HepG2 (cell line): ENCODE measurements around the gene IFIH1. TPM values are rescaled to one million over a fixed set of nuclear protein-coding genes. Genes with fewer than 3 reads are reported as not detected.

Source experiments
- ATAC-seq: fragments of 200-7000 bp; cut with Tn5 transposase; 3 replicates; pipeline ENCODE4 v1.9.1; 2020; ENCODE audit warnings: mild to moderate bottlenecking, moderate library complexity
- BruUV-seq: library from RNA; stranded (reverse); fragments of 400-500 nt; replicated peaks from 2 replicates; lab custom pipeline; 2021; lab: Mats Ljungman, UMichigan
- CTCF ChIA-PET: fragments of 300-600 bp; formaldehyde crosslinking; extraction: SDS; loops from one replicate; lab custom pipeline; 2021; ENCODE audit warnings: low total read pairs, inconsistent platforms, low intra/inter-chr PET ratio; lab: Yijun Ruan, JAX
- POLR2A ChIA-PET: fragments of 350-600 bp; sonication (Branson Sonifier 250); formaldehyde crosslinking; loops from one replicate; lab custom pipeline; 2020; ENCODE audit warnings: antibody characterized with exemption, inconsistent platforms; lab: Yijun Ruan, JAX
- DNase-seq: peaks from one replicate; pipeline ENCODE4 v3.0.0-alpha.2; 2015; ENCODE audit warnings: low spot score
- FAIRE-seq: peaks from 3 replicates; lab custom pipeline; 2011; peaks lifted over from hg19 to GRCh38; lab: Jason Lieb, UNC
- H2AFZ ChIP-seq: one replicate; pipeline ENCODE4 v1.6.1; 2011; ENCODE audit warnings: low read length, inconsistent platforms
- H3K27ac ChIP-seq: fragments of 300-600 bp; 3 replicates; pipeline ENCODE4 v1.8.0; 2011; ENCODE audit warnings: mixed run types, mild to moderate bottlenecking, mixed read lengths, low read length, inconsistent platforms; ENCODE audit not compliant: insufficient read depth; ENCODE audit errors: extremely low read length
- H3K27me3 ChIP-seq, 2 experiments: fragments of 200-600 bp in 1 of 2; 2 replicates in 1 of 2; 3 replicates in 1 of 2; pipeline versions ENCODE4 v1.6.0 to v1.8.0; 2011; ENCODE audit warnings: low read length in 2 of 2, mild to moderate bottlenecking in 2 of 2, moderate library complexity in 2 of 2, inconsistent platforms in 1 of 2; ENCODE audit not compliant: insufficient read depth in 2 of 2, control insufficient read depth in 1 of 2
- H3K36me3 ChIP-seq, 2 experiments: fragments of 200-600 bp in 1 of 2; replicated peaks in 1 of 2; 2 replicates in 1 of 2; 3 replicates in 1 of 2; pipeline versions ENCODE4 v1.5.1 to v1.8.0; 2011; ENCODE audit warnings: low read length in 2 of 2, inconsistent platforms in 1 of 2; ENCODE audit not compliant: insufficient read depth in 2 of 2, control insufficient read depth in 1 of 2
- H3K4me1 ChIP-seq: 2 replicates; pipeline ENCODE4 v1.5.1; 2012; ENCODE audit warnings: low read length, inconsistent platforms; ENCODE audit not compliant: insufficient read depth
- H3K4me2 ChIP-seq: 2 replicates; pipeline ENCODE4 v1.6.0; 2011; ENCODE audit warnings: low read depth, low read length, inconsistent platforms
- H3K4me3 ChIP-seq, 3 experiments: fragments of 200-600 bp in 1 of 3; sonication (generic), shearing (Covaris generic) in 1 of 3; replicated peaks in 1 of 3; 2 replicates each; pipeline ENCODE4 v1.5.1; 2011 to 2016; ENCODE audit warnings: low read length in 3 of 3, inconsistent platforms in 2 of 3, low read depth in 2 of 3, mild to moderate bottlenecking in 2 of 3, control low read depth in 1 of 3, mixed read lengths in 1 of 3; ENCODE audit not compliant: insufficient read depth in 1 of 3
- H3K79me2 ChIP-seq: one replicate; pipeline ENCODE4 v1.6.1; 2011; ENCODE audit warnings: low read length, inconsistent platforms; ENCODE audit not compliant: insufficient read depth
- H3K9ac ChIP-seq: 2 replicates; pipeline ENCODE4 v1.6.0; 2011; ENCODE audit warnings: mild to moderate bottlenecking, low read depth, low read length, inconsistent platforms; ENCODE audit not compliant: insufficient read depth
- H3K9me3 ChIP-seq: 2 replicates; pipeline ENCODE4 v1.5.1; 2012; ENCODE audit warnings: mild to moderate bottlenecking, low read length
- H4K20me1 ChIP-seq: 2 replicates; pipeline ENCODE4 v1.6.0; 2011; ENCODE audit warnings: inconsistent platforms, mild to moderate bottlenecking, low read length, moderate library complexity; ENCODE audit not compliant: insufficient read depth
- ARID4A ChIP-seq: sonication (generic); formaldehyde crosslinking; IDR thresholded peaks from 2 replicates; pipeline ENCODE4 v1.5.0; 2020; ENCODE audit warnings: mild to moderate bottlenecking, missing genetic modification reagents, borderline replicate concordance
- ATM ChIP-seq: fragments of 450-650 bp; IDR thresholded peaks from 2 replicates; pipeline ENCODE4 v1.7.1; 2017; ENCODE audit warnings: mild to moderate bottlenecking, borderline replicate concordance
- CREBL2 ChIP-seq: sonication (generic); formaldehyde crosslinking; IDR thresholded peaks from 2 replicates; pipeline ENCODE4 v1.8.1; 2023; ENCODE audit warnings: missing genetic modification reagents, mild to moderate bottlenecking, borderline replicate concordance
- EEA1 ChIP-seq: sonication (generic); formaldehyde crosslinking; IDR thresholded peaks from 2 replicates; pipeline ENCODE4 v1.5.1; 2020; ENCODE audit warnings: mild to moderate bottlenecking, missing genetic modification reagents, borderline replicate concordance
- KMT2B ChIP-seq: IDR thresholded peaks from 2 replicates; pipeline ENCODE4 v1.6.1; 2016; ENCODE audit warnings: missing genetic modification reagents, missing compliant biosample characterization
- LBX2 ChIP-seq: sonication (generic); formaldehyde crosslinking; IDR thresholded peaks from 2 replicates; pipeline ENCODE4 v1.5.0; 2020; ENCODE audit warnings: missing genetic modification reagents, mild to moderate bottlenecking, borderline replicate concordance
- MATR3 ChIP-seq: sonication (generic); formaldehyde crosslinking; IDR thresholded peaks from 2 replicates; pipeline ENCODE4 v1.4.0; 2020; ENCODE audit warnings: missing genetic modification reagents
- RNF2 ChIP-seq: fragments of 450-650 bp; conservative IDR thresholded peaks from 2 replicates; pipeline ENCODE4 v1.6.1; 2016; ENCODE audit warnings: low read depth
- SNAPC2 ChIP-seq: sonication (generic); formaldehyde crosslinking; IDR thresholded peaks from 2 replicates; pipeline ENCODE4 v1.8.1; 2022; ENCODE audit warnings: mild to moderate bottlenecking, missing genetic modification reagents
- THRA ChIP-seq: sonication (generic); formaldehyde crosslinking; IDR thresholded peaks from 2 replicates; pipeline ENCODE4 v1.4.0; 2020; ENCODE audit warnings: missing genetic modification reagents, borderline replicate concordance
- U2AF2 ChIP-seq: fragments of 200-400 bp; formaldehyde crosslinking; IDR thresholded peaks from 2 replicates; pipeline ENCODE4 v1.6.1; 2017; ENCODE audit warnings: low read depth, mild to moderate bottlenecking, low read length
- ZMYM2 ChIP-seq: sonication (generic); formaldehyde crosslinking; IDR thresholded peaks from 2 replicates; pipeline ENCODE4 v1.8.0; 2022; ENCODE audit warnings: mild to moderate bottlenecking, missing genetic modification reagents
- ZNF124 ChIP-seq: sonication (generic); formaldehyde crosslinking; IDR thresholded peaks from 2 replicates; pipeline ENCODE4 v1.4.0; 2020; ENCODE audit warnings: missing genetic modification reagents
- ZNF224 ChIP-seq: sonication (generic); formaldehyde crosslinking; IDR thresholded peaks from 2 replicates; pipeline ENCODE4 v1.5.0; 2020; ENCODE audit warnings: mild to moderate bottlenecking, missing genetic modification reagents
- WGBS: methylation state at CpG from one replicate; pipeline ENCODE4 v1.1.6; 2017; ENCODE audit warnings: low lambda C conversion rate; 5-methylcytosine and 5-hydroxymethylcytosine counted together
- in situ Hi-C: cut with HindIII; loops from 2 replicates; pipeline ENCODE4 v1.10.0; 2017; ENCODE audit warnings: low pct_unique_long_range_greater_than_20kb; ENCODE audit not compliant: extremely low pct_ligation_motif_present
- intact Hi-C: fragments of 100-400 bp; cut with micrococcal nuclease; formaldehyde crosslinking; loops from one replicate; pipeline ENCODE4 v1.10.0; 2022; ENCODE audit not compliant: unreplicated experiment
- polyA plus RNA-seq, 8 experiments: library from polyadenylated mRNA; depleted of rRNA in 3 of 8; stranded (reverse) in 7 of 8; unstranded in 1 of 8; fragments of >200 nt; fragmentation: Illumina TruSeq in 4 of 8; extraction: Trizol in 4 of 8; gene quantifications; 2 replicates each; pipeline versions ENCODE4 v1.2.1 to v1.2.3, GENCODE V29; 2011 to 2016; ENCODE audit warnings: low read depth in 4 of 8, missing spikeins in 1 of 8, mixed read lengths in 1 of 8; ENCODE audit not compliant: insufficient read depth in 1 of 8
- total RNA-seq, 5 experiments: library from RNA; depleted of rRNA; stranded (reverse); fragments of >200 nt; fragmentation: Illumina TruSeq; extraction: Trizol; gene quantifications; 2 replicates each; pipeline ENCODE4 v1.2.3, GENCODE V29; 2016; ENCODE audit warnings: low read depth in 1 of 5

Gene IFIH1
- total and polyA plus RNA-seq, 2 of the 13 experiments (the other 11 are each of a cell fraction or from before 2014, with no cell fraction given), result 1.5 to 11.5 TPM

- H3K4me3 ChIP-seq, result no peak overlapping the region
- no peaks in the 10 kb centered on the region for H3K9me3 ChIP-seq
- BruUV-seq, result no TSS peak
- H3K27me3 ChIP-seq, result no peaks in the 10 kb centered on the region
- ChIA-PET POLR2A (no interaction called here), CTCF (no interaction called here)
- intact Hi-C loops, result no loop called here
- H3K9ac ChIP-seq, result no peak overlapping the region
- no peaks in the 10 kb centered on the region for H4K20me1 ChIP-seq
- no peak overlapping the region for H3K27ac ChIP-seq
- ATAC-seq (no peak), FAIRE-seq (no peak), DNase-seq (no peak)
- 95% methylated on average over 1 of the region's 1 CpG for WGBS
- TF ChIP-seq LBX2 (CRISPR knock-in tag) (no peak), RNF2 (no peak), U2AF2 (no peak)
- H2AFZ ChIP-seq, result no peak overlapping the region
- H3K4me1 ChIP-seq, result no peaks in the 10 kb centered on the region
- in situ Hi-C loops, result no loop called here
- H3K36me3 ChIP-seq, result no peaks in the 10 kb centered on the region
- no peaks in the 10 kb centered on the region for H3K79me2 ChIP-seq
- no peak overlapping the region for H3K4me2 ChIP-seq
Measured at GRCh38 chr2:162267996-162268395, 50.5 kb downstream of the IFIH1 start.

GRCh38 chr2:162267496-162267895 lies 51.0 kb downstream of the IFIH1 start:
- no peak overlapping the region for H3K27ac ChIP-seq
- FAIRE-seq (no peak), DNase-seq (no peak), ATAC-seq (no peak)
- intact Hi-C loops (no loop called here), in situ Hi-C loops (no loop called here)
- H4K20me1 ChIP-seq, result no peaks in the 10 kb centered on the region
- H3K4me3 ChIP-seq, result no peak overlapping the region
- H3K9me3 ChIP-seq, result no peaks in the 10 kb centered on the region
- no peak for TF ChIP-seq ATM
- no peak for TF ChIP-seq SNAPC2 (CRISPR knock-in tag)
- TF ChIP-seq ZNF224, result no peak
- no peak for TF ChIP-seq THRA (CRISPR knock-in tag)
- TF ChIP-seq ZNF124 (CRISPR knock-in tag), result no peak
- TF ChIP-seq EEA1 (CRISPR knock-in tag), result no peak
- TF ChIP-seq MATR3 (CRISPR knock-in tag), result no peak
- TF ChIP-seq ZMYM2, result no peak
- TF ChIP-seq KMT2B (CRISPR knock-in tag), result no peak
- TF ChIP-seq ARID4A (CRISPR knock-in tag), result no peak
- TF ChIP-seq CREBL2 (CRISPR knock-in tag), result no peak
- ChIA-PET CTCF (no interaction called here), POLR2A (no interaction called here)
- H3K4me2 ChIP-seq, result no peak overlapping the region
- H3K9ac ChIP-seq, result no peak overlapping the region
- 93% methylated on average over 5 of the region's 5 CpGs for WGBS
- H2AFZ ChIP-seq, result no peak overlapping the region
- no peaks in the 10 kb centered on the region for H3K79me2 ChIP-seq
- H3K4me1 ChIP-seq, result no peaks in the 10 kb centered on the region
- no peaks in the 10 kb centered on the region for H3K36me3 ChIP-seq
- BruUV-seq, result no TSS peak
- no peaks in the 10 kb centered on the region for H3K27me3 ChIP-seq
